HEK293 (cell line): ENCODE data around the gene LHX4.

ENCODE experiments used
- MZF1 ChIP-seq: fragments of 450-650 bp; formaldehyde crosslinking; IDR thresholded peaks from 2 replicates; pipeline ENCODE4 v1.5.1; 2017; ENCODE audit warnings: missing biosample characterization, missing genetic modification characterization, borderline replicate concordance
- OVOL3 ChIP-seq: fragments of 450-650 bp; formaldehyde crosslinking; IDR thresholded peaks from 2 replicates; pipeline ENCODE4 v1.5.1; 2016; ENCODE audit warnings: missing biosample characterization, missing genetic modification characterization
- SCRT1 ChIP-seq: fragments of 450-650 bp; formaldehyde crosslinking; IDR thresholded peaks from 2 replicates; pipeline ENCODE4 v1.5.1; 2016; ENCODE audit warnings: missing biosample characterization, missing genetic modification characterization, borderline replicate concordance
- ZBTB8A ChIP-seq: fragments of 450-650 bp; formaldehyde crosslinking; IDR thresholded peaks from 2 replicates; pipeline ENCODE4 v1.5.1; 2016; ENCODE audit warnings: missing biosample characterization, missing genetic modification characterization
- ZNF174 ChIP-seq: fragments of 450-650 bp; formaldehyde crosslinking; IDR thresholded peaks from 2 replicates; pipeline ENCODE4 v1.5.0; 2017; ENCODE audit warnings: missing biosample characterization, mild to moderate bottlenecking, missing genetic modification characterization
- ZNF202 ChIP-seq: fragments of 450-650 bp; formaldehyde crosslinking; IDR thresholded peaks from 2 replicates; pipeline ENCODE4 v1.5.1; 2016; ENCODE audit warnings: missing biosample characterization, missing genetic modification characterization, borderline replicate concordance
- ZNF354C ChIP-seq: fragments of 450-650 bp; formaldehyde crosslinking; IDR thresholded peaks from 2 replicates; pipeline ENCODE4 v1.5.1; 2016; ENCODE audit warnings: missing biosample characterization, missing genetic modification characterization, low read depth, borderline replicate concordance
- ZSCAN30 ChIP-seq: fragments of 450-650 bp; IDR thresholded peaks from 2 replicates; pipeline ENCODE4 v1.5.1; 2018; ENCODE audit warnings: missing biosample characterization, mild to moderate bottlenecking, missing genetic modification characterization, moderate library complexity
- TF ChIP-seq, protein P1 (sequence below): fragments of 450-650 bp; formaldehyde crosslinking; IDR thresholded peaks from 2 replicates; pipeline ENCODE4 v1.5.1; 2016; ENCODE audit warnings: missing biosample characterization, missing genetic modification characterization, borderline replicate concordance
- TF ChIP-seq, protein P2 (sequence below): fragments of 450-650 bp; formaldehyde crosslinking; IDR thresholded peaks from 2 replicates; pipeline ENCODE4 v1.5.1; 2017; ENCODE audit warnings: missing biosample characterization, missing genetic modification characterization
- TF ChIP-seq, protein P3 (sequence below): fragments of 450-650 bp; formaldehyde crosslinking; IDR thresholded peaks from 2 replicates; pipeline ENCODE4 v1.5.1; 2016; ENCODE audit warnings: missing biosample characterization, missing genetic modification characterization
- TF ChIP-seq, protein P4 (sequence below): fragments of 450-650 bp; formaldehyde crosslinking; conservative IDR thresholded peaks from 2 replicates; pipeline ENCODE4 v1.5.1; 2016; ENCODE audit warnings: low read depth, missing biosample characterization, missing genetic modification characterization
- TF ChIP-seq, protein P5 (sequence below): fragments of 450-650 bp; formaldehyde crosslinking; IDR thresholded peaks from 2 replicates; pipeline ENCODE4 v1.5.1; 2016; ENCODE audit warnings: missing biosample characterization, missing genetic modification characterization
- TF ChIP-seq, protein P6 (sequence below): fragments of 450-650 bp; formaldehyde crosslinking; IDR thresholded peaks from 2 replicates; pipeline ENCODE4 v1.5.1; 2017; ENCODE audit warnings: missing biosample characterization, missing genetic modification characterization

LHX4 gene

DNA sequence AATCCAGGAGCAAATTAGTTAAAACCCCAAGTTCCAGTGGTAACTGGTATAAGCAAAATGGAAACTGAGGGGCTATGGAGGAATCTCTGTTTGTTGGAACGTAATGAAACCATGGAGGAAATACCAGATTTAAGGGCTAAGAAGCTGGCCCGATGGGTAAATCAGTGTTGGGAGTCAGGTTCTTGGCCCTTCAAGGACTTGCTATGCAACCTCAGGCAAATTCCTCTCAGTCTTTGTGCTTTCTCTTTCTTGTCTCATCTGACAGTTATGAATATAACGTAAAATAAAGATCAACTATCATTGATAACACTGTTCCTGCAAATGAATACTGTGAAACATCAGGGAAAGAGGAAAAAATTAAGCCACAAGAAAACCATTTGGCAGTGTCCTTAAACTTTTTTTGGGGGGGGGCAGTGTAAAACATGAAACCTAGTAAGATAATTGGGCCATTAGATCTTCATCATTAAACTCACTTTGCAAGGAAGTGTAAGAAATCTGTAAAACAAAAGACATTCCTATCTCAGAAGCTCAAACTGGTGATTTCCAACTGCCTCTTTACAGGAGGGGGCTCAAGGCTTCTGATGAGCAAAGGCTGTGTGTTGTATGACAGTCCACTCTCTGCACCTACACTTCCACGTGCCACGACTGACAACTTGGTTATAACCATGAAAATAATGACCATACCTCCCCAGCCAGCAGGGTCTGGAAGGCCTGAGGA is 47.6 kb downstream of the LHX4 start (continued):
- TF ChIP-seq, protein P1, sequence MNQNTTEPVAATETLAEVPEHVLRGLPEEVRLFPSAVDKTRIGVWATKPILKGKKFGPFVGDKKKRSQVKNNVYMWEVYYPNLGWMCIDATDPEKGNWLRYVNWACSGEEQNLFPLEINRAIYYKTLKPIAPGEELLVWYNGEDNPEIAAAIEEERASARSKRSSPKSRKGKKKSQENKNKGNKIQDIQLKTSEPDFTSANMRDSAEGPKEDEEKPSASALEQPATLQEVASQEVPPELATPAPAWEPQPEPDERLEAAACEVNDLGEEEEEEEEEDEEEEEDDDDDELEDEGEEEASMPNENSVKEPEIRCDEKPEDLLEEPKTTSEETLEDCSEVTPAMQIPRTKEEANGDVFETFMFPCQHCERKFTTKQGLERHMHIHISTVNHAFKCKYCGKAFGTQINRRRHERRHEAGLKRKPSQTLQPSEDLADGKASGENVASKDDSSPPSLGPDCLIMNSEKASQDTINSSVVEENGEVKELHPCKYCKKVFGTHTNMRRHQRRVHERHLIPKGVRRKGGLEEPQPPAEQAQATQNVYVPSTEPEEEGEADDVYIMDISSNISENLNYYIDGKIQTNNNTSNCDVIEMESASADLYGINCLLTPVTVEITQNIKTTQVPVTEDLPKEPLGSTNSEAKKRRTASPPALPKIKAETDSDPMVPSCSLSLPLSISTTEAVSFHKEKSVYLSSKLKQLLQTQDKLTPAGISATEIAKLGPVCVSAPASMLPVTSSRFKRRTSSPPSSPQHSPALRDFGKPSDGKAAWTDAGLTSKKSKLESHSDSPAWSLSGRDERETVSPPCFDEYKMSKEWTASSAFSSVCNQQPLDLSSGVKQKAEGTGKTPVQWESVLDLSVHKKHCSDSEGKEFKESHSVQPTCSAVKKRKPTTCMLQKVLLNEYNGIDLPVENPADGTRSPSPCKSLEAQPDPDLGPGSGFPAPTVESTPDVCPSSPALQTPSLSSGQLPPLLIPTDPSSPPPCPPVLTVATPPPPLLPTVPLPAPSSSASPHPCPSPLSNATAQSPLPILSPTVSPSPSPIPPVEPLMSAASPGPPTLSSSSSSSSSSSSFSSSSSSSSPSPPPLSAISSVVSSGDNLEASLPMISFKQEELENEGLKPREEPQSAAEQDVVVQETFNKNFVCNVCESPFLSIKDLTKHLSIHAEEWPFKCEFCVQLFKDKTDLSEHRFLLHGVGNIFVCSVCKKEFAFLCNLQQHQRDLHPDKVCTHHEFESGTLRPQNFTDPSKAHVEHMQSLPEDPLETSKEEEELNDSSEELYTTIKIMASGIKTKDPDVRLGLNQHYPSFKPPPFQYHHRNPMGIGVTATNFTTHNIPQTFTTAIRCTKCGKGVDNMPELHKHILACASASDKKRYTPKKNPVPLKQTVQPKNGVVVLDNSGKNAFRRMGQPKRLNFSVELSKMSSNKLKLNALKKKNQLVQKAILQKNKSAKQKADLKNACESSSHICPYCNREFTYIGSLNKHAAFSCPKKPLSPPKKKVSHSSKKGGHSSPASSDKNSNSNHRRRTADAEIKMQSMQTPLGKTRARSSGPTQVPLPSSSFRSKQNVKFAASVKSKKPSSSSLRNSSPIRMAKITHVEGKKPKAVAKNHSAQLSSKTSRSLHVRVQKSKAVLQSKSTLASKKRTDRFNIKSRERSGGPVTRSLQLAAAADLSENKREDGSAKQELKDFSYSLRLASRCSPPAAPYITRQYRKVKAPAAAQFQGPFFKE (tag by site-specific recombination): no peak
- TF ChIP-seq, protein P2, sequence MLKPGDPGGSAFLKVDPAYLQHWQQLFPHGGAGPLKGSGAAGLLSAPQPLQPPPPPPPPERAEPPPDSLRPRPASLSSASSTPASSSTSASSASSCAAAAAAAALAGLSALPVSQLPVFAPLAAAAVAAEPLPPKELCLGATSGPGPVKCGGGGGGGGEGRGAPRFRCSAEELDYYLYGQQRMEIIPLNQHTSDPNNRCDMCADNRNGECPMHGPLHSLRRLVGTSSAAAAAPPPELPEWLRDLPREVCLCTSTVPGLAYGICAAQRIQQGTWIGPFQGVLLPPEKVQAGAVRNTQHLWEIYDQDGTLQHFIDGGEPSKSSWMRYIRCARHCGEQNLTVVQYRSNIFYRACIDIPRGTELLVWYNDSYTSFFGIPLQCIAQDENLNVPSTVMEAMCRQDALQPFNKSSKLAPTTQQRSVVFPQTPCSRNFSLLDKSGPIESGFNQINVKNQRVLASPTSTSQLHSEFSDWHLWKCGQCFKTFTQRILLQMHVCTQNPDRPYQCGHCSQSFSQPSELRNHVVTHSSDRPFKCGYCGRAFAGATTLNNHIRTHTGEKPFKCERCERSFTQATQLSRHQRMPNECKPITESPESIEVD: no peak
- no peak for TF ChIP-seq ZNF202 (tag by site-specific recombination)
- no peak for TF ChIP-seq SCRT1
- no peak for TF ChIP-seq ZNF174 (tag by site-specific recombination)
- TF ChIP-seq OVOL3 (tag by site-specific recombination): no peak
- no peak for TF ChIP-seq ZSCAN30 (tag by site-specific recombination)
- TF ChIP-seq ZBTB8A (tag by site-specific recombination): no peak
- TF ChIP-seq ZNF354C: no peak
- TF ChIP-seq, protein P3, sequence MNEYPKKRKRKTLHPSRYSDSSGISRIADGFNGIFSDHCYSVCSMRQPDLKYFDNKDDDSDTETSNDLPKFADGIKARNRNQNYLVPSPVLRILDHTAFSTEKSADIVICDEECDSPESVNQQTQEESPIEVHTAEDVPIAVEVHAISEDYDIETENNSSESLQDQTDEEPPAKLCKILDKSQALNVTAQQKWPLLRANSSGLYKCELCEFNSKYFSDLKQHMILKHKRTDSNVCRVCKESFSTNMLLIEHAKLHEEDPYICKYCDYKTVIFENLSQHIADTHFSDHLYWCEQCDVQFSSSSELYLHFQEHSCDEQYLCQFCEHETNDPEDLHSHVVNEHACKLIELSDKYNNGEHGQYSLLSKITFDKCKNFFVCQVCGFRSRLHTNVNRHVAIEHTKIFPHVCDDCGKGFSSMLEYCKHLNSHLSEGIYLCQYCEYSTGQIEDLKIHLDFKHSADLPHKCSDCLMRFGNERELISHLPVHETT (tag by site-specific recombination): no peak
- TF ChIP-seq, protein P4, sequence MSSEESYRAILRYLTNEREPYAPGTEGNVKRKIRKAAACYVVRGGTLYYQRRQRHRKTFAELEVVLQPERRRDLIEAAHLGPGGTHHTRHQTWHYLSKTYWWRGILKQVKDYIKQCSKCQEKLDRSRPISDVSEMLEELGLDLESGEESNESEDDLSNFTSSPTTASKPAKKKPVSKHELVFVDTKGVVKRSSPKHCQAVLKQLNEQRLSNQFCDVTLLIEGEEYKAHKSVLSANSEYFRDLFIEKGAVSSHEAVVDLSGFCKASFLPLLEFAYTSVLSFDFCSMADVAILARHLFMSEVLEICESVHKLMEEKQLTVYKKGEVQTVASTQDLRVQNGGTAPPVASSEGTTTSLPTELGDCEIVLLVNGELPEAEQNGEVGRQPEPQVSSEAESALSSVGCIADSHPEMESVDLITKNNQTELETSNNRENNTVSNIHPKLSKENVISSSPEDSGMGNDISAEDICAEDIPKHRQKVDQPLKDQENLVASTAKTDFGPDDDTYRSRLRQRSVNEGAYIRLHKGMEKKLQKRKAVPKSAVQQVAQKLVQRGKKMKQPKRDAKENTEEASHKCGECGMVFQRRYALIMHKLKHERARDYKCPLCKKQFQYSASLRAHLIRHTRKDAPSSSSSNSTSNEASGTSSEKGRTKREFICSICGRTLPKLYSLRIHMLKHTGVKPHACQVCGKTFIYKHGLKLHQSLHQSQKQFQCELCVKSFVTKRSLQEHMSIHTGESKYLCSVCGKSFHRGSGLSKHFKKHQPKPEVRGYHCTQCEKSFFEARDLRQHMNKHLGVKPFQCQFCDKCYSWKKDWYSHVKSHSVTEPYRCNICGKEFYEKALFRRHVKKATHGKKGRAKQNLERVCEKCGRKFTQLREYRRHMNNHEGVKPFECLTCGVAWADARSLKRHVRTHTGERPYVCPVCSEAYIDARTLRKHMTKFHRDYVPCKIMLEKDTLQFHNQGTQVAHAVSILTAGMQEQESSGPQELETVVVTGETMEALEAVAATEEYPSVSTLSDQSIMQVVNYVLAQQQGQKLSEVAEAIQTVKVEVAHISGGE (tag by site-specific recombination): no peak
- TF ChIP-seq, protein P5, sequence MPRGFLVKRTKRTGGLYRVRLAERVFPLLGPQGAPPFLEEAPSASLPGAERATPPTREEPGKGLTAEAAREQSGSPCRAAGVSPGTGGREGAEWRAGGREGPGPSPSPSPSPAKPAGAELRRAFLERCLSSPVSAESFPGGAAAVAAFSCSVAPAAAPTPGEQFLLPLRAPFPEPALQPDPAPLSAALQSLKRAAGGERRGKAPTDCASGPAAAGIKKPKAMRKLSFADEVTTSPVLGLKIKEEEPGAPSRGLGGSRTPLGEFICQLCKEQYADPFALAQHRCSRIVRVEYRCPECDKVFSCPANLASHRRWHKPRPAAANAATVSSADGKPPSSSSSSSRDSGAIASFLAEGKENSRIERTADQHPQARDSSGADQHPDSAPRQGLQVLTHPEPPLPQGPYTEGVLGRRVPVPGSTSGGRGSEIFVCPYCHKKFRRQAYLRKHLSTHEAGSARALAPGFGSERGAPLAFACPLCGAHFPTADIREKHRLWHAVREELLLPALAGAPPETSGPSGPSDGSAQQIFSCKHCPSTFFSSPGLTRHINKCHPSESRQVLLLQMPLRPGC (tag by site-specific recombination): no peak
- TF ChIP-seq MZF1 (tag by site-specific recombination): no peak
- TF ChIP-seq, protein P6, sequence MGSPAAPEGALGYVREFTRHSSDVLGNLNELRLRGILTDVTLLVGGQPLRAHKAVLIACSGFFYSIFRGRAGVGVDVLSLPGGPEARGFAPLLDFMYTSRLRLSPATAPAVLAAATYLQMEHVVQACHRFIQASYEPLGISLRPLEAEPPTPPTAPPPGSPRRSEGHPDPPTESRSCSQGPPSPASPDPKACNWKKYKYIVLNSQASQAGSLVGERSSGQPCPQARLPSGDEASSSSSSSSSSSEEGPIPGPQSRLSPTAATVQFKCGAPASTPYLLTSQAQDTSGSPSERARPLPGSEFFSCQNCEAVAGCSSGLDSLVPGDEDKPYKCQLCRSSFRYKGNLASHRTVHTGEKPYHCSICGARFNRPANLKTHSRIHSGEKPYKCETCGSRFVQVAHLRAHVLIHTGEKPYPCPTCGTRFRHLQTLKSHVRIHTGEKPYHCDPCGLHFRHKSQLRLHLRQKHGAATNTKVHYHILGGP (tag by site-specific recombination): no peak
